ENCODE measurements around the gene PDZK1IP1.
"Not testable (repeated sequence)": the region's sequence is repeated elsewhere in the genome, so short reads cannot be mapped to it uniquely, and the experiment has no call there.

DNA sequence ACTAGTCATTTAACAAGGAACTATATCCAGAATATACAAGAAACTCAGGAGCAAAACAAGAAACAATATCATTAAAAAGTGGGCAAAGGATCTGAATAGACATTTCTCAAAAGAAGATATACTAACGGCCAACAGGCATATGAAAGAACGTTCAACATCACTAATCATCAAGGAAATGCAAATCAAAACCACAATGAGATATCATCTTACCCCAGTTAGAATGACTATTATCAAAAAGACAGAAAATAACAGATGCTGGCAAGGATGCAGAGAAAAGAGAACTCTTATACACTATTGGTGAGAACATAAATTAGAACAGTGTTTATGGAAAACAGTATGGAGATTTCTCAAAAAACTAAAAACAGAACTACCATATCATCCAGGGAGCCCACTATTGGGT is 13.7 kb upstream of the PDZK1IP1 start:
- not testable (repeated sequence) for TF ChIP-seq EZH2 (IDR thresholded peaks at IDR 0.05; ENCODE audit: insufficient read depth, poor library complexity, severe bottlenecking); EZH2phosphoT487 (IDR thresholded peaks at IDR 0.05; ENCODE audit: insufficient read depth, low read depth)

All from GM23248 (cell line).